Mononuclear cell (primary cell): Measurements from ENCODE around the gene CLEC1A. TPM values are rescaled to one million over a fixed set of nuclear protein-coding genes. Genes with fewer than 3 reads are reported as not detected.

Source experiments
- H3K27me3 ChIP-seq: 2 replicates; pipeline ENCODE4 v1.6.0; 2011; ENCODE audit warnings: low read length, control low read depth; ENCODE audit not compliant: insufficient read depth
- H3K4me1 ChIP-seq: 2 replicates; pipeline ENCODE4 v1.5.1; 2011; ENCODE audit warnings: mild to moderate bottlenecking, low read length, control low read depth; ENCODE audit not compliant: insufficient read depth
- H3K4me3 ChIP-seq: 2 replicates; pipeline ENCODE4 v1.5.1; 2011; ENCODE audit warnings: mild to moderate bottlenecking, low read length, moderate library complexity
- H3K9me3 ChIP-seq: 2 replicates; pipeline ENCODE4 v1.5.1; 2011; ENCODE audit warnings: low read depth, mild to moderate bottlenecking, control low read depth, low read length
- total RNA-seq: library from RNA; depleted of rRNA; stranded (reverse); fragments of >200 nt; gene quantifications from one replicate; pipeline ENCODE4 v1.2.3, GENCODE V29; 2012

The CLEC1A gene
- total RNA-seq, 1 donor: 0.10 TPM

GRCh38 chr12:10115311-10115710, 16.5 kb upstream of the CLEC1A start:
- no peaks in the 10 kb centered on the region for H3K9me3 ChIP-seq

GRCh38 chr12:10113920-10114319, 15.1 kb upstream of the CLEC1A start:
- Histone ChIP-seq H3K4me3 (no peak overlapping the region), H3K27me3 (no peaks in the 10 kb centered on the region), H3K4me1 (peaks cover 1% of the 10 kb centered on the region), H3K9me3 (no peaks in the 10 kb centered on the region)

More at GRCh38 chr12:10115311-10115710, 16.5 kb upstream of the CLEC1A start:
- Histone ChIP-seq H3K4me1 (peaks cover 7% of the 10 kb centered on the region), H3K4me3 (no peak overlapping the region), H3K27me3 (no peaks in the 10 kb centered on the region)

GRCh38 chr12:10113075-10113474, 14.3 kb upstream of the CLEC1A start:
- no peaks in the 10 kb centered on the region for H3K9me3 ChIP-seq
- no peaks in the 10 kb centered on the region for H3K4me1 ChIP-seq
- no peaks in the 10 kb centered on the region for H3K27me3 ChIP-seq
- H3K4me3 ChIP-seq: no peak overlapping the region

GRCh38 chr12:10111451-10111850, 12.7 kb upstream of the CLEC1A start:
- no peak overlapping the region for H3K4me3 ChIP-seq
- no peaks in the 10 kb centered on the region for H3K27me3 ChIP-seq
- no peaks in the 10 kb centered on the region for H3K9me3 ChIP-seq
- no peaks in the 10 kb centered on the region for H3K4me1 ChIP-seq

GRCh38 chr12:10110256-10110844, 11.6 kb upstream of the CLEC1A start:
- Histone ChIP-seq H3K9me3 (no peaks in the 10 kb centered on the region), H3K27me3 (no peaks in the 10 kb centered on the region), H3K4me1 (no peaks in the 10 kb centered on the region), H3K4me3 (no peak overlapping the region)

- Histone ChIP-seq H3K4me3 (no peak overlapping the region), H3K4me1 (peaks cover 7% of the 10 kb centered on the region), H3K9me3 (no peaks in the 10 kb centered on the region), H3K27me3 (no peaks in the 10 kb centered on the region)
Observed at GRCh38 chr12:10102322-10102721, 3.5 kb upstream of the CLEC1A start.

- no peaks in the 10 kb centered on the region for H3K9me3 ChIP-seq
- no peak overlapping the region for H3K4me3 ChIP-seq
- no peaks in the 10 kb centered on the region for H3K27me3 ChIP-seq
Observed at GRCh38 chr12:10101648-10102220, 2.9 kb upstream of the CLEC1A start.

GRCh38 chr12:10101042-10101579, 2.3 kb upstream of the CLEC1A start:
- Histone ChIP-seq H3K4me3 (no peak overlapping the region), H3K4me1 (peaks cover 7% of the 10 kb centered on the region), H3K27me3 (no peaks in the 10 kb centered on the region), H3K9me3 (no peaks in the 10 kb centered on the region)

More at GRCh38 chr12:10101648-10102220, 2.9 kb upstream of the CLEC1A start:
- H3K4me1 ChIP-seq: peaks cover 7% of the 10 kb centered on the region

- peaks cover 4% of the 10 kb centered on the region for H3K27me3 ChIP-seq
- peaks cover 24% of the 10 kb centered on the region for H3K4me1 ChIP-seq
- no peaks in the 10 kb centered on the region for H3K9me3 ChIP-seq
- H3K4me3 ChIP-seq: no peak overlapping the region
Observed at GRCh38 chr12:10097521-10097920, 1.3 kb downstream of the CLEC1A start.

- H3K4me3 ChIP-seq: no peak overlapping the region
Observed at GRCh38 chr12:10095971-10096370, 2.8 kb downstream of the CLEC1A start.

GRCh38 chr12:10094646-10095395, 4.0 kb downstream of the CLEC1A start:
- Histone ChIP-seq H3K4me3 (no peak overlapping the region), H3K27me3 (peaks cover 4% of the 10 kb centered on the region), H3K9me3 (no peaks in the 10 kb centered on the region), H3K4me1 (peaks cover 25% of the 10 kb centered on the region)

More at GRCh38 chr12:10095971-10096370, 2.8 kb downstream of the CLEC1A start:
- peaks cover 19% of the 10 kb centered on the region for H3K4me1 ChIP-seq
- H3K9me3 ChIP-seq: no peaks in the 10 kb centered on the region
- H3K27me3 ChIP-seq: peaks cover 4% of the 10 kb centered on the region

GRCh38 chr12:10088955-10089900, 9.6 kb downstream of the CLEC1A start:
- Histone ChIP-seq H3K27me3 (no peaks in the 10 kb centered on the region), H3K4me3 (no peak overlapping the region), H3K4me1 (peaks cover 22% of the 10 kb centered on the region), H3K9me3 (no peaks in the 10 kb centered on the region)

- Histone ChIP-seq H3K4me3 (no peak overlapping the region), H3K27me3 (no peaks in the 10 kb centered on the region), H3K9me3 (no peaks in the 10 kb centered on the region), H3K4me1 (peaks cover 14% of the 10 kb centered on the region)
Observed at GRCh38 chr12:10088031-10088430, 10.8 kb downstream of the CLEC1A start.

GRCh38 chr12:10086387-10086786, 12.4 kb downstream of the CLEC1A start:
- Histone ChIP-seq H3K4me1 (peaks cover 26% of the 10 kb centered on the region), H3K4me3 (no peak overlapping the region), H3K9me3 (no peaks in the 10 kb centered on the region), H3K27me3 (no peaks in the 10 kb centered on the region)
